Natural killer cell (primary cell): Measurements from ENCODE around the gene RPS19. TPM values are rescaled to one million over a fixed set of nuclear protein-coding genes. Genes with fewer than 3 reads are reported as not detected.

Experiments used
- ATAC-seq, 3 donors: fragments of 150-1000 bp in 2 of 3; fragments of 200-7000 bp in 1 of 3; cut with Tn5 transposase; 1 replicate in 1 of 3; 2 replicates in 2 of 3; pipeline ENCODE4 v1.10.0; 2021; ENCODE audit warnings: mild to moderate bottlenecking in 2 of 3, moderate library complexity in 2 of 3
- DNase-seq, 2 donors: peaks; one replicate each; pipeline versions ENCODE4 v3.0.0 to v3.0.0-alpha.2; 2013 to 2021; ENCODE audit warnings: mixed read lengths in 1 of 2
- H3K27ac ChIP-seq: one replicate; pipeline ENCODE4 v1.5.1; 2013; ENCODE audit warnings: mild to moderate bottlenecking, low read length
- H3K27me3 ChIP-seq: one replicate; pipeline ENCODE4 v1.6.1; 2013; ENCODE audit warnings: low read length; ENCODE audit not compliant: control insufficient read depth, insufficient read depth
- H3K36me3 ChIP-seq: one replicate; pipeline ENCODE4 v1.6.1; 2013; ENCODE audit warnings: low read length; ENCODE audit not compliant: control insufficient read depth, insufficient read depth
- H3K4me1 ChIP-seq: one replicate; pipeline ENCODE4 v1.6.1; 2013; ENCODE audit warnings: low read length; ENCODE audit not compliant: control insufficient read depth, insufficient read depth
- H3K4me3 ChIP-seq: one replicate; pipeline ENCODE4 v1.5.1; 2013; ENCODE audit warnings: low read length
- H3K9me3 ChIP-seq: one replicate; pipeline ENCODE4 v1.6.1; 2013; ENCODE audit warnings: low read length; ENCODE audit not compliant: control insufficient read depth, insufficient read depth
- H3K27ac Mint-ChIP-seq, 2 donors: one replicate each; pipeline ENCODE4 v1.8.0; 2022; ENCODE audit warnings: mild to moderate bottlenecking in 2 of 2, mixed read lengths in 2 of 2, moderate library complexity in 1 of 2
- H3K27me3 Mint-ChIP-seq, 2 donors: one replicate each; pipeline ENCODE4 v1.8.0; 2022; ENCODE audit warnings: low read depth in 2 of 2, mixed read lengths in 2 of 2
- H3K36me3 Mint-ChIP-seq: one replicate; pipeline ENCODE4 v1.8.0; 2022; ENCODE audit warnings: mixed read lengths
- H3K4me1 Mint-ChIP-seq, 2 donors: one replicate each; pipeline ENCODE4 v1.8.0; 2022; ENCODE audit warnings: mixed read lengths in 2 of 2
- H3K4me3 Mint-ChIP-seq: one replicate; pipeline ENCODE4 v1.8.0; 2022; ENCODE audit warnings: mild to moderate bottlenecking, moderate library complexity, mixed read lengths
- H3K9me3 Mint-ChIP-seq, 2 donors: one replicate each; pipeline ENCODE4 v1.8.0; 2022; ENCODE audit warnings: mixed read lengths in 2 of 2
- CTCF ChIP-seq: fragments of 200-600 bp; IDR thresholded peaks from one replicate; pipeline ENCODE4 v1.8.0; 2022; ENCODE audit warnings: antibody characterized with exemption
- WGBS: methylation state at CpG from one replicate; pipeline ENCODE4 v1.1.7; 2013; ENCODE audit warnings: missing lambda C conversion rate; ENCODE audit not compliant: insufficient coverage; 5-methylcytosine and 5-hydroxymethylcytosine counted together
- intact Hi-C: fragments of 100-400 bp; cut with micrococcal nuclease; formaldehyde crosslinking; loops from one replicate; pipeline ENCODE4 v1.14.2; 2022
- total RNA-seq, 4 donors: library from RNA; stranded (reverse); fragments of 120-200 nt in 1 of 4; gene quantifications; one replicate each; pipeline versions ENCODE4 v1.2.3 to v1.2.4, GENCODE V29; 2013 to 2022

Gene RPS19
- total RNA-seq, 3 donors from 2014 or later (not counting 1 experiment from before 2014, with no cell fraction given): 1,358 to 1,814 (median 1,709) TPM

- Mint-ChIP-seq H3K36me3 (no peaks in the 10 kb centered on the region), H3K27ac (peak overlapping the region; percentile 84 to 89), H3K4me1 (peaks cover 45 to 86% of the 10 kb centered on the region in 2 donors), H3K27me3 (no peaks in the 10 kb centered on the region), H3K4me3 (peak overlapping the region; percentile 84), H3K9me3 (no peaks in the 10 kb centered on the region)
- under 1% methylated on average over 23 of the region's 23 CpGs for WGBS
- DNase-seq (no peak), ATAC-seq (no peak)
- Histone ChIP-seq H3K9me3 (no peaks in the 10 kb centered on the region), H3K4me3 (peak overlapping the region; percentile 93), H3K27me3 (no peaks in the 10 kb centered on the region), H3K36me3 (peaks cover 7% of the 10 kb centered on the region), H3K4me1 (peaks cover 79% of the 10 kb centered on the region), H3K27ac (peak overlapping the region; percentile 86)
- intact Hi-C loops: no loop called here
- TF ChIP-seq CTCF: no peak
Observed at GRCh38 chr19:41883463-41883820, 23.4 kb downstream of the RPS19 start.

- Mint-ChIP-seq H3K27me3 (no peaks in the 10 kb centered on the region), H3K4me1 (peaks cover 52 to 86% of the 10 kb centered on the region in 2 donors), H3K27ac (peak overlapping the region; percentile 84 to 89), H3K9me3 (no peaks in the 10 kb centered on the region), H3K4me3 (peak overlapping the region; percentile 84), H3K36me3 (no peaks in the 10 kb centered on the region)
- Histone ChIP-seq H3K9me3 (no peaks in the 10 kb centered on the region), H3K36me3 (peaks cover 11% of the 10 kb centered on the region), H3K4me3 (peak overlapping the region; percentile 93), H3K27me3 (no peaks in the 10 kb centered on the region), H3K4me1 (peaks cover 79% of the 10 kb centered on the region), H3K27ac (peak overlapping the region; percentile 86)
- DNase-seq (peak; percentile 80 to 90), ATAC-seq (peak; percentile 62 to 90 (median 75))
- intact Hi-C loops: no loop called here
- under 1% methylated on average over 66 of the region's 66 CpGs for WGBS
- no peak for TF ChIP-seq CTCF
Observed at GRCh38 chr19:41883821-41884733, 24.0 kb downstream of the RPS19 start.

GRCh38 chr19:41886761-41887710, 27.0 kb downstream of the RPS19 start:
- Histone ChIP-seq H3K4me3 (peak overlapping the region; percentile 56), H3K27me3 (no peaks in the 10 kb centered on the region), H3K36me3 (peaks cover 31% of the 10 kb centered on the region), H3K27ac (peak overlapping the region; percentile 92), H3K9me3 (no peaks in the 10 kb centered on the region), H3K4me1 (peaks cover 84% of the 10 kb centered on the region)
- H3K27ac Mint-ChIP-seq: peak overlapping the region; percentile 84 to 89
- H3K36me3 Mint-ChIP-seq: peaks cover 8% of the 10 kb centered on the region
- no peaks in the 10 kb centered on the region for H3K9me3 Mint-ChIP-seq
- WGBS: under 1% methylated on average over 10 of the region's 13 CpGs
- peaks cover 65 to 82% of the 10 kb centered on the region in 2 donors for H3K4me1 Mint-ChIP-seq
- no peaks in the 10 kb centered on the region for H3K27me3 Mint-ChIP-seq
- DNase-seq: peak; percentile 72 to 88
- H3K4me3 Mint-ChIP-seq: peak overlapping the region; percentile 84
- no peak for TF ChIP-seq CTCF
- peak; percentile 41 to 61 (median 54) for ATAC-seq
- intact Hi-C loops: loop anchor here (1.0 kb wide), 3 partner anchors 14 to 58 kb away; no protein-coding TSS in a partner anchor
